Neuronal stem cell (in vitro differentiated cells): ENCODE measurements around the gene SLC9A5.
A peak's percentile ranks its signal among the peaks of the same experiment; 100 is the strongest.

ENCODE experiments used
- DNase-seq: peaks from one replicate; pipeline ENCODE4 v3.0.0-alpha.2; 2013; ENCODE audit warnings: low spot score
- H2AFZ ChIP-seq: one replicate; pipeline ENCODE4 v1.6.1; 2013; ENCODE audit warnings: mild to moderate bottlenecking, low read length, inconsistent platforms
- H2AK5ac ChIP-seq: 2 replicates; pipeline ENCODE4 v1.6.1; 2013; ENCODE audit warnings: low read depth, mild to moderate bottlenecking, inconsistent platforms, low read length, moderate library complexity, mixed read lengths
- H2BK120ac ChIP-seq: 2 replicates; pipeline ENCODE4 v1.6.1; 2013; ENCODE audit warnings: low read depth, mild to moderate bottlenecking, inconsistent platforms, low read length, moderate library complexity, mixed read lengths
- H2BK12ac ChIP-seq: one replicate; pipeline ENCODE4 v1.6.1; 2013; ENCODE audit warnings: low read length, inconsistent platforms
- H2BK15ac ChIP-seq: 2 replicates; pipeline ENCODE4 v1.6.1; 2013; ENCODE audit warnings: mild to moderate bottlenecking, low read length, inconsistent platforms, mixed read lengths
- H2BK5ac ChIP-seq: one replicate; pipeline ENCODE4 v1.6.1; 2013; ENCODE audit warnings: inconsistent platforms, mild to moderate bottlenecking, low read length, moderate library complexity
- H3K14ac ChIP-seq: one replicate; pipeline ENCODE4 v1.6.1; 2013; ENCODE audit warnings: low read length, inconsistent platforms
- H3K18ac ChIP-seq: 2 replicates; pipeline ENCODE4 v1.6.1; 2013; ENCODE audit warnings: low read length, inconsistent platforms
- H3K23ac ChIP-seq: 2 replicates; pipeline ENCODE4 v1.6.1; 2013; ENCODE audit warnings: low read depth, mild to moderate bottlenecking, mixed read lengths, low read length, inconsistent platforms; ENCODE audit not compliant: poor library complexity
- H3K27ac ChIP-seq: replicated peaks from 3 replicates; pipeline ENCODE4 v1.5.1; 2013; ENCODE audit warnings: low read length, inconsistent platforms
- H3K27me3 ChIP-seq, 3 experiments: 2 replicates each; pipeline ENCODE4 v1.6.1; 2013; ENCODE audit warnings: low read length in 3 of 3, mild to moderate bottlenecking in 2 of 3, inconsistent platforms in 1 of 3, low read depth in 1 of 3, mixed read lengths in 1 of 3, moderate library complexity in 1 of 3; ENCODE audit not compliant: control insufficient read depth in 3 of 3, insufficient read depth in 3 of 3
- H3K36me3 ChIP-seq, 2 donors: replicated peaks in 1 of 2; 2 replicates each; pipeline ENCODE4 v1.6.1; 2013; ENCODE audit warnings: low read length in 2 of 2; ENCODE audit not compliant: control insufficient read depth in 2 of 2, insufficient read depth in 2 of 2
- H3K4ac ChIP-seq: 2 replicates; pipeline ENCODE4 v1.6.1; 2013; ENCODE audit warnings: inconsistent platforms, mild to moderate bottlenecking, low read length, moderate library complexity
- H3K4me1 ChIP-seq, 2 donors: 1 replicate in 1 of 2; 2 replicates in 1 of 2; pipeline ENCODE4 v1.6.1; 2013; ENCODE audit warnings: low read length in 2 of 2, low read depth in 1 of 2; ENCODE audit not compliant: control insufficient read depth in 2 of 2, insufficient read depth in 1 of 2
- H3K4me2 ChIP-seq: one replicate; pipeline ENCODE4 v1.6.1; 2013; ENCODE audit warnings: mild to moderate bottlenecking, low read length, inconsistent platforms; ENCODE audit not compliant: insufficient read depth, poor library complexity, severe bottlenecking
- H3K4me3 ChIP-seq, 2 donors: 2 replicates each; pipeline ENCODE4 v1.5.1; 2013; ENCODE audit warnings: low read length in 2 of 2, mild to moderate bottlenecking in 2 of 2, inconsistent platforms in 1 of 2, moderate library complexity in 1 of 2
- H3K79me1 ChIP-seq: one replicate; pipeline ENCODE4 v1.6.1; 2013; ENCODE audit warnings: low read depth, mild to moderate bottlenecking, inconsistent platforms, low read length, moderate library complexity
- H3K9ac ChIP-seq: one replicate; pipeline ENCODE4 v1.6.1; 2013; ENCODE audit warnings: mild to moderate bottlenecking, low read depth, low read length, inconsistent platforms; ENCODE audit not compliant: poor library complexity
- H3K9me3 ChIP-seq, 2 donors: replicated peaks in 1 of 2; 2 replicates each; pipeline versions ENCODE3 to v1.6.1; 2013; ENCODE audit warnings: low read length in 2 of 2, mild to moderate bottlenecking in 2 of 2, inconsistent platforms in 1 of 2, low read depth in 1 of 2, mixed read lengths in 1 of 2, moderate library complexity in 1 of 2; ENCODE audit not compliant: control insufficient read depth in 2 of 2, insufficient read depth in 1 of 2
- H4K8ac ChIP-seq: one replicate; pipeline ENCODE4 v1.6.1; 2013; ENCODE audit warnings: low read depth, mild to moderate bottlenecking, inconsistent platforms, low read length, moderate library complexity
- H4K91ac ChIP-seq: one replicate; pipeline ENCODE4 v1.6.1; 2013; ENCODE audit warnings: low read length, low read depth, mild to moderate bottlenecking, inconsistent platforms; ENCODE audit not compliant: poor library complexity
- WGBS, 2 donors: extraction: QIAGEN DNeasy Blood & Tissue Kit; methylation state at CpG; one replicate each; pipeline ENCODE4 v1.1.7; 2013; ENCODE audit warnings: missing lambda C conversion rate in 2 of 2, mixed read lengths in 1 of 2; ENCODE audit not compliant: insufficient read length in 2 of 2, insufficient replicate concordance in 1 of 2; ENCODE audit errors: extremely low coverage in 2 of 2; 5-methylcytosine and 5-hydroxymethylcytosine counted together

Gene SLC9A5

DNA sequence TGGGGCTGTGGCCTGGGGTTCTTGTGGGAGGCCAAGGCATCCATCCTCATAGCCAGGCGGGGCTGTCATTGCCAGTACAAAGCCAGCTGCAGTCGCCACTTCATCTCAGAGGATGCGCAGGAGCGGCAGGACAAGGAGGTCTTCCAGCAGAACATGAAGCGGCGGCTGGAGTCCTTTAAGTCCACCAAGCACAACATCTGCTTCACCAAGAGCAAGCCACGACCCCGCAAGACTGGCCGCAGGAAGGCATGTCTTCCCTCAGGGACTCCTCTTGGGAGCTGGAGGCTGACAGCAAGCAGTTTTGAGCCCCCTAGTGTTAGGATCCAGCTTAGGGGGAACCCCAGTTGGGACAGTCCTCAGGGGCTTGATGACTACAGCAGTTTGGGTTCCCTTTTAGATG lies 15.5 kb downstream of the SLC9A5 start:
- no peak overlapping the region for H3K4ac ChIP-seq
- no CpG with 5 or more reads among the region's 9 CpGs for WGBS, 2 donors
- no peak overlapping the region for H2BK15ac ChIP-seq
- no peak overlapping the region for H2BK120ac ChIP-seq
- no peak overlapping the region for H3K9ac ChIP-seq
- no peaks in the 10 kb centered on the region for H3K9me3 ChIP-seq
- no peak overlapping the region for H4K91ac ChIP-seq
- peaks cover 2% of the 10 kb centered on the region for H3K79me1 ChIP-seq
- no peak overlapping the region for H2AFZ ChIP-seq
- H3K18ac ChIP-seq: no peak overlapping the region
- H3K23ac ChIP-seq: peak overlapping the region; percentile 59
- H3K27me3 ChIP-seq: no peaks in the 10 kb centered on the region
- no peak overlapping the region for H3K14ac ChIP-seq
- no peak for DNase-seq
- H3K4me1 ChIP-seq: no peaks in the 10 kb centered on the region
- no peak overlapping the region for H2AK5ac ChIP-seq
- no peak overlapping the region for H3K4me2 ChIP-seq
- H2BK5ac ChIP-seq: no peak overlapping the region
- no peaks in the 10 kb centered on the region for H3K36me3 ChIP-seq
- H2BK12ac ChIP-seq: no peak overlapping the region
- H4K8ac ChIP-seq: no peak overlapping the region
- no peak overlapping the region for H3K4me3 ChIP-seq
- no peak overlapping the region for H3K27ac ChIP-seq

GRCh38 chr16:67264866-67265265 lies 16.1 kb downstream of the SLC9A5 start:
- Histone ChIP-seq H2BK120ac (no peak overlapping the region), H2BK12ac (no peak overlapping the region), H3K9me3 (no peaks in the 10 kb centered on the region), H3K14ac (no peak overlapping the region), H2AK5ac (no peak overlapping the region), H2BK15ac (no peak overlapping the region), H2BK5ac (no peak overlapping the region), H3K27ac (no peak overlapping the region), H3K4ac (no peak overlapping the region), H4K91ac (no peak overlapping the region), H2AFZ (no peak overlapping the region), H3K4me3 (no peak overlapping the region), H3K4me1 (no peaks in the 10 kb centered on the region), H3K36me3 (no peaks in the 10 kb centered on the region), H3K27me3 (peaks cover 0 to 2% (median 0%) of the 10 kb centered on the region in 3 experiments), H3K4me2 (no peak overlapping the region), H3K9ac (no peak overlapping the region), H3K18ac (no peak overlapping the region), H3K79me1 (peaks cover under 1% of the 10 kb centered on the region), H4K8ac (no peak overlapping the region), H3K23ac (peak overlapping the region; percentile 5)
- no peak for DNase-seq
- no CpG with 5 or more reads among the region's 5 CpGs for WGBS, 2 donors

DNA sequence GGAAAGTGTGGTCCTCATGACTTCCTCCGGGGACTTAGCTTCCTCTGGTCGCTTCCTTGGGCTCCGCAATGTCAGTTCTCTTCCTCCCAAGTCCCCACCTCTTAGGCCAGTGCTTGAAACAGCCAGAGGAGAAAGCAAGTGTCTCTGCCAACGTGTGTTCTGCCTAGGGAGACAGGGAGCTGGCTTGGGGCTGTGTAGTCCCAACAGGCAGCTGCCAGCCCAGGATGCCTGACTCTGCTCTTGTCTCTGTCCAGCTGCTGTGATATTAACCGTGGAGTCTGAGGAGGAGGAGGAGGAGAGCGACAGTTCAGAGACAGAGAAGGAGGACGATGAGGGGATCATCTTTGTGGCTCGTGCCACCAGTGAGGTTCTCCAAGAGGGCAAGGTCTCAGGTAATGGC lies 17.1 kb downstream of the SLC9A5 start:
- Histone ChIP-seq H3K79me1 (no peaks in the 10 kb centered on the region), H2BK15ac (no peak overlapping the region), H4K91ac (no peak overlapping the region), H3K18ac (no peak overlapping the region), H3K4ac (no peak overlapping the region), H3K9ac (no peak overlapping the region), H3K36me3 (no peaks in the 10 kb centered on the region), H2BK12ac (no peak overlapping the region), H3K23ac (no peak overlapping the region), H3K4me3 (no peak overlapping the region), H3K4me2 (no peak overlapping the region), H3K4me1 (no peaks in the 10 kb centered on the region), H3K14ac (no peak overlapping the region), H2AK5ac (no peak overlapping the region), H3K27me3 (peaks cover 0 to 2% (median 0%) of the 10 kb centered on the region in 3 experiments), H2BK5ac (no peak overlapping the region), H3K9me3 (no peaks in the 10 kb centered on the region), H2BK120ac (no peak overlapping the region), H4K8ac (no peak overlapping the region), H2AFZ (no peak overlapping the region), H3K27ac (no peak overlapping the region)
- WGBS, 2 donors: no CpG with 5 or more reads among the region's 8 CpGs
- no peak for DNase-seq

DNA sequence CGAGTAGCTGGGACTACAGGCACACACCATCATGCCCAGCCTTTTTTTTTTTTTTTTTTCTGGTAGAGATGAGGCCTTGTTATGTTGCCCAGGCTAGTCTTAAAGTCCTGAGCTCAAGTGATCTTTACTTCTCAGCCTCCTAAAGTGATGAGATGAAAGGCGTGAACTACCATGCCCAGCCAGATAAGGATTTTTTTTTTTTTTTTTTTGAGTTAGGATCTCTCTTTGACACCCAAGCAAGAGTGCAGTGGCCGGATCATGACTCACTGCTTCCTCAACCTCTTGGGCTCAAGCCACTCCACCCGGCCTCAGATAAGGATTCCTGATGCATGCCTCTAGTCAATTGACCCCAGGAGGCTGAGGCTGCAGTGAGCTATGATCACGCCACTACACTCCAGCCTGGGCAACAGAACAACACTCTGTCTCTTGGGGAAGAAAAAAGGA lies 19.4 kb downstream of the SLC9A5 start:
- Histone ChIP-seq H2BK120ac (no peak overlapping the region), H3K14ac (no peak overlapping the region), H3K4me3 (no peak overlapping the region), H3K27me3 (peaks cover 0 to 2% (median 0%) of the 10 kb centered on the region in 3 experiments), H3K36me3 (no peaks in the 10 kb centered on the region), H3K4me1 (no peaks in the 10 kb centered on the region), H3K4ac (no peak overlapping the region), H2AK5ac (no peak overlapping the region), H3K79me1 (peaks cover 2% of the 10 kb centered on the region), H2BK5ac (no peak overlapping the region), H2AFZ (no peak overlapping the region), H3K9me3 (no peaks in the 10 kb centered on the region), H3K9ac (no peak overlapping the region), H2BK15ac (no peak overlapping the region), H2BK12ac (no peak overlapping the region), H3K27ac (no peak overlapping the region), H4K91ac (no peak overlapping the region), H4K8ac (no peak overlapping the region), H3K4me2 (no peak overlapping the region), H3K23ac (no peak overlapping the region), H3K18ac (no peak overlapping the region)
- WGBS, 2 donors: no CpG with 5 or more reads among the region's 5 CpGs
- DNase-seq: no peak
